DMS153 treated with DMSO at 0.1 percent for 48 hours (cell line): ENCODE data around the gene ARHGAP27.

Experiments
- DNase-seq: peaks from one replicate; lab custom pipeline; 2025; ENCODE audit not compliant: unreplicated experiment; lab: John Stamatoyannopoulos, UW

Gene ARHGAP27

DNA sequence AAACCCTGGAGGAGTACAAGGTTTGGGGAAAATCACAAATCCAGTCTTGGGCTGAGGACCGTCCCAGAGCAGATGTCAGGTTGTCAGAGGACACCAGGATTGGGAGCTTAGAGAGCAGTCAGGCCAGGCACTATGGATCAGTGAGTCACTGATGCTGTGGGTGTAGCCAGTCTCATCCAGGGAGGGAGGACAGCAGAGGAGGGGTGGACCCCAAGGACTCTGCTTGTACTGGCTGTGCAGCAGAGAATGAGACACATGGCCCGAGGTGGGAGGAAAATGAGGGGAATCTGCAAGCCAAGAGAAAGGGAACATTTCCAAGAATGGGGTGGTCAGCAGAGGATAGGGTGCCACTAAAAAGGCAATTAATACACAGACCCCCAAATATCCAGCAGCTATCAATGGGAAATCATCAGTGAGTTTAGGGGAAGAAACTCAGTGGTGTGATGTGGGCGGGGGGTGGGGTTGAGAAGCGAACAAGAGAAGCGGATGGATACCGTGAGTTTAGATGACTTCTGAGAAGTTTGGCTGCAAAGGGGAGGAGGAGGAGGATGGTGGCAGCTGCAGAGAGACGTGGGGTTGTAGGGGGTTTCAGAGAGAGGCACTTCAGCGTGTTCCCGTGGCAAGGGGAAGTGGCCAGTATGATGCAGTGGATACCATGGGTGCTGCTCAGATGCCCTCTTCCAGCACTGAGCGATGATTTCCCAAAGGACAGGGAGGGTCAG is 43.9 kb downstream of the ARHGAP27 start:
- DNase-seq: no peak

DNA sequence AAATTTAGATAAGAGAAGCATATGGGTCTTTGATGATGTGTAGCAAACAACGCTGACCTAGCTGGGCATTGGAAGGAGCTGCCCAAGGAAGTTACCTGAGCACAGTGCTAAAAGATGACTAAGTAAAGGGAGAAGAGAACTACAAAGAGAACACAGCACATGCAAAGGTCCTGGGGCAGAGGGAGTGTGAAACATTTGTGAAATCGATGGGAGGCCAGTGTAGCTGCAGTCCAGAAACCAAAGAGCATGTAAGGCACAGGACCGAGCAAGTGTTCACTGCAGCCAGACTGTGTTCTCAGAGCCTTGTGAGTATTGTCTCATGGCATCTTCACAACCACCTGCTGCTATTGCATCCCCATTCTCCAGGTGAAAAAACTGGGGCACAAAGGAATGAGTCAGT is 44.9 kb downstream of the ARHGAP27 start:
- DNase-seq: no peak

DNA sequence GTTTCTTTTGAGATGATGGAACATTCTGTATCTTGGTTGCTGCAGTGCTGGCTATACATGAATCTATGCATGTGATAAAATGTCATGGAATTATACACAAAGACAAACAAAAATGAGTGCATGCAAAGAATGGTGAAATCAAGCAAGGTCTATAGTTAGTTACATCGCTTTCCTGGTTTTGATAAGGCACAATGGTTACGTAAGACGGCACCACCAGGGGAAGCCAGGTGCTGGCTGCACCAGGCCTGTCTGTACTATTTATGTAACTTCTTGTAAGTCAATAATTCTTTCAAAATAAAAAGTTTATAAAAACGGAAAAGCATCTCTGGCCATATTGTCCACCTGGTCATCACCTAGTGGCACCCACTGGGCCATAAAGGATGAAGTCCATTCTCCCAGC is 46.5 kb downstream of the ARHGAP27 start:
- DNase-seq: no peak

DNA sequence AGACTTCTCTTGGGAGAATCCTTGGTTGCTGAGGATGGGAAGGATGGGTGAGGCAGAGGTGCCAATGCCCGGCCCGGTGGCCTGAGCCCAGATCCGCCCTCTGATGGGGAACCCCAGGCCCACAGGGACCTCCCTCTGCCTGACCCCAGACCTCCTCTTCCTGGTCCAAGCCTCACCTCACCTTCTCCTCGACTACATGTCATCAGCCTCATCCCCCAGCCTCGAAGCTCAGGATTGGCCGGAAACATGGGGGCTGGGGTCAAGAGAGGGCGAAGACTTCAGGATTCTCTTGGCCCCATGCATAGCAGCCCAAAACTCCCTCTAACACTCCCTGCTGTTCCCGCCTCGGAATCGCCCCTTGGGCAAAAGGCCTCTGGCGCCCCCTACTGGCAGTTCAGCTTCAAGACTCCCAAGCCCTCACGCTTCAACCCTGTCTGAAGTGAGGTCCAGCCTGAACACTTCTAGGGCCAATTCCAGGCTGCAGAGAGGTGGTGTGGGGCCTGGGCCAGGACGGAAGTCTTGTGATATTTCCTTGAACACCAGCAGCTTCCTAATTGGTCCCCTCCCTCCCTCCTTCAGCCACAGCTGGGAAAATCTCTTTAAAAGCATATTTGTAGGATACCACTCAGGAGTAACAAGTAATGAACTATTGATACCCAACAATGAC is 47.2 kb downstream of the ARHGAP27 start:
- peak; percentile 70 for DNase-seq

DNA sequence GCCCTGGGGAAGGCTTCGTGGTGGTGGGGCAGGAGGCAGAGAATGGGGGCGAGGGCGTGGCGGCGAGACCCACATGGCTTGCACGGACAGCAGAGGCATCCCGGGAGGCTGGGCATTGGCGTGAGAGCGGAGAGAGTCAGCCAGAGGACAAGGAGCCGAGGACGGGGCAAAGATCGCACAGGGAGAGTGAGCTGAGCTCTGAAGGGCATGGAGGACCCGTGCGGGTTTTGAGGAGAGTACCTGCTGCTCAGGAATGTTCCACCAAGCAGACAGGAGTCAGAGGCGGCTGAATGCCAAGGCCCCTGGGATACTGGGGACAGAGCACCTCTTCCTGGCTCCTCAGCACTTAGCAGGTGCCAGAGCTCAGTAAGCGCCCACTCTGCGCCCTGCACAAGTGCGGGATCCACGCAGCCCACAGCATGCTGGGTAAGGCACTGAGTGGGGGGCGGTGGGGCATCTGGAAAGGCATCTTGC is 47.8 kb downstream of the ARHGAP27 start:
- no peak for DNase-seq

DNA sequence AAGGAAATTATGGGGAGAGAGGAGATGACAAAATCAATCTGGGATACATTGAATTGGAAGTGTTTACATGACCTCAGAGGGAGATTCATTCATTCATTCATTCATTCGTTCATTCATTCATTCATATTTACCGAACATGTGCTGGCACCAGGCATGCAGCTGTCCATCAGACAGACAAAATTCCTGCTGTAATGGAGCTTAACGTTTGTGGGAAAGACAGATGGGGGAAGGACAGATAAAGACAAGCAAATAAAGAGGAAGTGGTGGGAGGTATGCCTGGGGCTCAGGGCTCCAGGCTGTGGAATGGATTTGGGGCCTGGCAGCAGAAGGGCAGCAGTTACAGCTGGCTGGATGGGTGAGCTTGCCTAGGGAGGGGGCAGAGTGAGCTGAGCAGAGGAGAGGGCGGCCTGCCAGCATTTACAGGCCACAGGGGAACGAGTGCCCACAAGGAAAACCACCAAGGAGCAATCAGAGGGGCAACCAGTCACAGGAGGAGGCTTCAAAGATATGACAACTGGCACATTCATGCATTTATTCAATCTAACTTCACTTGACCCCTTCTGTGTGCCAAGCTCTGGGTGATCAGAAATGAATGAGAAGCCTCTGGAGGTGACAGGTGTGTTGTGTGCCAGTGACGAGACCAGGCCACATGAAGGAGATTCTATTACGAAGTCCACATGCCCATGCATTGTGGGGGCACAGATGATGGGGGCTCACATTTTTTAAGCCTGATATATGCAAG is 48.5 kb downstream of the ARHGAP27 start:
- no peak for DNase-seq

DNA sequence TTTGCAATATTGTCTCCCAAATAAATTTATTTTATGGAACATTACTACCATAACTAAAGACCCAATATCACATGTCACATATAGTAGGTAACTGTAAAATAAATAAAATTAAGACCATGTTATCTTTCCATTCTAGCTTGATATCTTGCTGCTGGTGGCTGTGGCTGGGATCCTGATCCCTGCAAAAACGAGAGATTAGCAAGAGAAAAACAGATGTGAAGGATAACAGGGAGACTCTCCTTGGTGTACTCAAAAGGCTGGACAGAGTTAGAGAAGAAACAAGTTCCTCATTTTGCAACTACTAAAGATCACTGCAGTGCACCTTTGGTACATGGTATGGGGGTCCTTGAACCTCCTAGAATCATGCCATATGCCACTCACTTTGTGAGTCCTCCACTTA is 49.7 kb downstream of the ARHGAP27 start:
- no peak for DNase-seq

DNA sequence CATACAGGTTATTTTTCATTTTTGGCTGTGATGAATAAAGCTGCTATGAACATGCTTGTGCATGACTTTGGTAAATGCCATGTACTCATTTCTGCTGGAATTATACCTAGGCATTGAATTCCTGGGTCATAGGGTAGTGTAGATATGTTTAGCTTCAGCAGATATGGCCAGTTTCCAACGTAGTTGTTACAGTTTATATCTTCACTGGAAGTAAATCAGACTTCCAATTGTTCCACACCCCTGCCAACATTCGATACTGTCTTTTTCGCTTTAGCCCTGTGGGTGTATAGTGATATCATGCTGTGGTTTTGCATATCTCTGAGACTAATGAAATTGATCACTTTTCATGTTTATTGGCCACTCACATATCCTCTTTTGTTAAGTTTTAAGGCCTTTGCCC is 50.4 kb downstream of the ARHGAP27 start:
- DNase-seq: no peak

DNA sequence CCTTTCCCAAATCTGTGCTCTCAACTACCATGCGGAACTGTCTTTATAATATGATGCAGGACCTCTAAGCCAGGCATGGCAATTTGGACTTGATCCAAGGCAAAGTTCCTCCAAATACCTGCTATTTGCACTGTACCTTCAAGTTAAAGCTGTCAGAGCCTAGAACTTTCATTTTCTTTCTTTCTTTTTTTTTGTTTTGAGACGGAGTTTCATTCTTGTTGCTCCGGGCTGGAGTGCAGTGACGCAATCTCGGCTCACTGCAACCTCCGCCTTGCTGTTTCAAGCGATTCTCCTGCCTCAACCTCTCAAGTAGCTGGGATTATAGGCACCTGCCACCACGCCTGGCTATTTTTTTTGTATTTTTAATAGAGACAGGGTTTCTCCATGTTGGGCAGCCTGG is 51.7 kb downstream of the ARHGAP27 start:
- no peak for DNase-seq

DNA sequence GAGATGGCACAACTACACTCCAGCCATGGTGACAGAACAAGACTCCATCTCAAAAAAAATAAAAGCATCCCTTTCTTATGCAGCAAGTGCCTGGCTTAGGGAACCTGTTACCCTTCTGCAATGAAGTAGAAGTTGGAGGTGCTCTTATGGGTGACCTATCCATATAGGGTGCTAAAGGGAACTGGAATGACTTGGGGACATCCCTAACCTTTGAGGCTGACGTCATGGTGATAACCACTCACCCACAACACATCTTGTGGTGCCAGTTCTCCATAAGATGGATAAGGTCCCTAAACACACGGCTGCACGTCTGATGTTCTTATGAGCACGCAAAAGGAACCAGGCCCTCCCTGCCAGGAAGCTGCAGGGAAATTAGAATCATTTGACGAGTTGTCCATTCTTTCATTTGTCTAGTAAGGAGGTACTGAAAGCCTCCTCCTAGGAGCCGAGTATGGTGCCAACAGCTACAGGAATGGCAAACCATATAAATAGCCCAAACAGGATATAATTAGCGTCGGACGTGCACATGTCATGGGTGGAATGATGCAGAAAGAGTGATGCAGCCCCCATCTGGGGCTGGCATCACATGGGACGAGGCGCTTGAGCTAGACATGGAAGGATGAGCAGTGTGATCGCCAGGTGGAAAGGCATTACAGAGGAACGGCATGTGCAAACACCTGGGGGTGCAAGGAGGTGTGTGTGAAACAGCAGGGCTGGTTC is 52.5 kb downstream of the ARHGAP27 start:
- no peak for DNase-seq

DNA sequence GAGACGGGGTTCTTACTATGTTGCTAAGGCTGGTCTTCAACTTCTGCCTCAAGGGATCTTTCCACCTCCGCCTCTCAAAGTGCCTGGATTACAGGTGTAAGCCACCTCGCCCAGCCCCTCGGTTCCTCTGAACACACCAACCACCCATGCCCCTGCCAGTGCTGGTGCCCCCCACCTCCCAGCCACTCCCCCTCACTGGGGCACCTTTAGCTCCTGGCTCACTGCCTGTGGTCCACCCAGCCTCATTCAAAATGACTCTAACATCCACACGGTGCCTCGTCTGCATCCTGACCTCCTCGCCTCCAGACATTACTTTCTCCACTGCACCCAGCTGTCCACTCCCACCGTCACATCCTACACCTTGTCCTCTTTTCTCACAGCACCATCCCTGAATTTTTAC is 55.3 kb downstream of the ARHGAP27 start:
- DNase-seq: no peak

DNA sequence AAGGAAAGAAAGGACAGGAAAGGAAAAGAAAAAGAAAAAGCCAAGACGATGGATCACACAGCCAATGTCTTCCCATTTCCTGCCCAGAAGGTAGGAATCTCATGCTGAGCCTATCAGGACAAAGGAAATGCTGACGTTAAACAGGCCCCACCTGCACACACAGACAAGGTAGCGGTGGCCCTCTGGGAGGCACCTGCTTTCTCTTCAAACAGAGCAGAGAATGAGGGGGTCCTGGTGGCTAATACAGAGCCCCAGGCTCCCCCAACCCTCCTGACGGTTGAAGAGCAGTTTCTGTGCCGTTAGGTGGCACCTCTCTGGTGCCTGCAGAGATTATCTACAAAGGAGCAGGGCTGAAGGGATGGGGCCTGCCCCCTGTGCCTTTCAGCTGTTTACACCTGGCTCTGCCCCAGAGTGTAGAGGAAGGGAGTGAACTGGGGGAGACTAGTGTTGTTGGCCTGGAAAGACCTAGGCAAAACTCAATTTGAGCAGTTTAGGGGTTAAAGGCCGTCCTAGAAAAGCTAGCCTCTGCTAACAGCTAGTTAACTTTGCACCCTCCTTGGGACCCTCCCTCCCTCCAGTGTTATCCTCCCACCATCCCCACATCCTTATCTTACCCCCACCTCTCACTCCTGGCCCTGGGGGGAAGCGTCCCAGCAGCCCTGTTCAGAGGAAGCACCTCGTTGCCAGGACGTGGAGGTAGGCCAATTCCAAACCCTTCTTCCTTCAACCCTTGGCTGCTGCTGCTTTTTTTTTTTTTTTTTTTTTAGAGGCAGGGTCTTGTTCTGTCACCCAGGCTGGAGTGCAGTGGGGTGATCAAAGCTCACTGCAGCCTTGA is 56.3 kb downstream of the ARHGAP27 start:
- no peak for DNase-seq

DNA sequence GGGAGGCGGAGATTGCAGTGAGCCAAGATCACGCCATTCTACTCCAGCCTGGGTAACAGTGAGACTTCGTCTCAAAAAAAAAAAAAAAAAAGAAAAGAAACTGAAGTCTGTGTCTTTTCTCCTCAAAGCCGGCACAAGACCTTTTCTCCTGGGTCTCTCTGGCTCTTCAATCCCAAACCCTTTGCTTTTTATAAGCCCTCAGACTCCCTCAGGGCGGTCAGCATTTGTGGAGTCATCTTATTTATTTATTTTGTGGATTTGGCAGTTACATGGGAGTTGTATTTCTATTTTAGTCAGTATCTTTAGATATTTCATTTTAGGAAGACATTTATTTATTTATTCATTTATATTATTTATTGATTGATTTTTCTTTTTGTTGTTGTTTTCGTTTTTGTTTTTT is 58.2 kb downstream of the ARHGAP27 start:
- no peak for DNase-seq

DNA sequence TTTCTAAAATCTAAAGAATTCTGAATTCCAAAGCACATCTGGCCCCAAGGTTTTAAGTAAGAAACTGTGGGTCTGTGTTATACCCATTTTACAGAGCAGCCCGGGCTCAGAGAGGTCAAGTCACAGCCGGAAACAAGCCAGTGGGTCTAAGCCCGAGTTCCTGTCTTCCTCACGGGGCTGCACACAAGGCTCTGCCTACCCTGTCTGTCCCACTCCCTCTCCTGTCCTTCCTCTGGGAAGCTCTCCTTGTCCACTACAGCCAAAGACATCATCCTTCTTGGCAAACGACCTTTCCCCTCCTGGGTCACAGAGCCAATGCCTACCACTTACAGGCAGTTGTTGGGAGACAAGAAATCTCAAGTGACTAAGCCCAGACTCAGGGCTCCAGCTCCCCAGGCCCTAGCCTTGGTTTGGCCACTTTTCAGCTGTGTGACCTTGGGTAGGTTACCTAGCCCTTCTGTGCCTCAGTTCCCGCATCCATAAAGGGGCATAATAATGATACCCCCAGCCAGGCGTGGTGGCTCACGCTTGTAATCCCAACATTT is 60.3 kb downstream of the ARHGAP27 start:
- no peak for DNase-seq

DNA sequence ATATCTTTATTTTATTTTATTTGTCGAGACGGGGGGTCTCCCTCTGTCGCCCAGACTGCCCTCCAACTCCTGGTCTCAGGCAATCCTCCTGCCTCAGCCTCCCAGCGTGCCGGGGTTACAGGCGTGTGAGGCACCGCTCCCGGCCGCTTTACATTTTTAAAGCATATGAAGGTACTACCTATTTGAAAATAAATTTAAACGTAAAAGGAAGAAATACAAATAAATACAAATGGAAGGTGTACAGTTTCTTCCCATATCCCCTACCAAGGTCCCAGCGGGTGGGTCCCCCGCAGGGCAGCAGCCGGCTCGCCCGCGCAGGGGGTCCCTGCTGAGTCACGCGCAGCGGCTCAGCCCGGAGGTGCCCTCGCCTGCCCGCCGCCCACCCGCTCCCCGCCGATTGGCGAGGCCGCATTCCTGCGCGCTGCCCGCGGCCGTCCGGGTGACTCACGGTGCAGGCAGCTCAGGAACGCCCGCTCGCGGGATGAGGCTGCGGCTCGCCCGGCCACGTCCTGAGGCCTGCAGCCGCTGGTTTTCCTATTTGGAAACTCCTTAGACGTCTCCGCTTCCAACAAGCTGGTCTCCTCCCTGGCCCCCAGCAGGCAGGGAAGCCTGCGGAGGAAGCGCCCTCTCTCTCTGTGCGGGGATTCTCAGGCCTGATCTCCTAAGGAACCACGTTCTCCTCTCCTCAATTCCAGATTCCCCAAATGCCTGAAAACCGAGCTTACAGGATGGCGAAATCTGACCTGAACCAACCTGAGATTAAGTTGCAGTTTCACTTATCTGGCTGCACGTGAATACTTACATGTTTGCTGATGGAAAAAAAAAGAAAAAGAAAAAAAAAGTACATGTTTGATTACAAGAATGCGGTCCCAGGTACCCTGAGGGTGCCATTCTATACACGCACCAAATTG is 61.0 kb downstream of the ARHGAP27 start:
- no peak for DNase-seq

DNA sequence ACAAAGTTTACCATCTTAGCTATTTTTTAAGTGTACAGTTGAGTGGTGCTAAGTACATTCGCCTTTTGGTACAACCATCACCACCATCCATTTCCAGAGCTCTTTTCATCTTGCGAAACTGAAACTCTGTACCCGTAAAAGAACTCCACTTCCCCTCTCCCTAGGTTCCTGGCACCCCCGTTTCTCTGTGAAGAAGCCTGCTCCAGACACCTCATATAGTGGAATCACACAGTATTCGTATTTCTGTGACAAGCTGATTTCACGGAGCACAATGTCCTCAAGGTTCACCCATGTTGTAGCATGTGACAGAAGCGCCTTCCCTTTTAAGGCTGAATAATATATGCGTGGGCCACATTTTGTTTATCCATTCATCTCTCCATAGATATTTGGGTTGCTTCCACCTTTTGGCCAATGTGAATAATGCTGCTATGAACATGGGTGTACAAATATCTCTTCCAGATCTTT is 61.7 kb downstream of the ARHGAP27 start:
- no peak for DNase-seq

DNA sequence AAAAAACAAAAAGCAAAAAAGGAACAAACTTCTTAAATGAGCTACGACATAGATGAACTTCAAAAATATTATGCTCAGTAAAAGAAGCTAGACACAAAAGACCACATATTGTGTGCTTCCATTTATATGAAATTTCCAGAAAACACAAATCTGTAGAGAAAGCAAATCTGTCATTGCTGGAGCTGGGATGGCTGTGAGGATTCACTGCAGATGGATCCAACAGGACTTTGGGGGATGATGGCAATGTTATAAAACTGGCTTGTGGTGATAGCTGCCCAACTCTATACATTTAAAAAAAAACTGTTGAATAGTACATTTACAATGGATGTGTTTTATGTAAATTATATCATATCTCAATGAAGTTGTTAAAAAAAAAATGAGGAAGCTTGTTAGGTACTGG is 63.2 kb downstream of the ARHGAP27 start:
- DNase-seq: no peak

DNA sequence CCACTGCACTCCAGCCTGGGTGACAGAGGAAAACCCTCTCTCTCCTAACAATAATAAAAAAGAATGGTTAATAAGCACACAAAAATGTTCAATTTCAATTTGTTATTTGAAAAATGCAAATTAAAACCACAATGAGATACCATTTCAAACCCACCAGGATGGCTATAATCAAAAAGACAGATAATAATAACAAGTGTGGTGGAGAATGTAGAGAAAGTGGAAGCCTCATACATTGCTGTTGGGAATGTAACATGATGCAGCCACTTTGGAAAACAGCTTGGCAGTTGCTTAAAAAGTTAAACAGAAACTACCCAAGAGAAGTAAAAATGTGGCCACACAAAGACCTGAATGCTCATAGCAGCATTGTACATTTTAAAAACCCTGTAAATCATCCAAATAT is 64.0 kb downstream of the ARHGAP27 start:
- no peak for DNase-seq

DNA sequence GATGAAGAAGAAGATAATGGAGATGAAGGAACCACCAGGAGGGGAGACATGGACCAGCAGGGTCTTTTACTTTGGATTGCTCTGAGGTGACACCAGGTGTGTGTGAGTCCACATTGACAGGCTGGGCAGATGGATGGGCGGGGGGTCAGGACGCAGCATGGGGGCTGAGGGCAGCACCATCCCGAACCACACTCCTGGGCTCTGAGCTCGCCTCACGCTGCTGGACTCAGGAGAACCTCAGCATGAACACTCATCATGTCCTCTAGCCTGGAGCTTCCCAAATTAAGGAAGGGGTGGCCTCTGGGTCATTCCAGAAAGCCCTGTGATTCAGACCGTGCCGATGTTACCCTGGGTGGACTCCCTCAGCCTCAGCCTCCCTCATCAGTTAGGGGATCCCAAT is 65.5 kb downstream of the ARHGAP27 start:
- DNase-seq: no peak
